Dendritic cell treated with granulocyte-macrophage colony-stimulating factor and Interleukin-4, amounts not matched to agents 40 ng/mL and 50 ng/mL, for 4 days (primary cell): ENCODE measurements around the gene HOXA7.
A peak's percentile ranks its signal among the peaks of the same experiment; 100 is the strongest.

Source experiments
- H3K27ac Mint-ChIP-seq: one replicate; pipeline ENCODE4 v1.8.0; 2022; ENCODE audit warnings: mild to moderate bottlenecking, mixed read lengths
- H3K27me3 Mint-ChIP-seq: one replicate; pipeline ENCODE4 v1.8.0; 2022; ENCODE audit warnings: mild to moderate bottlenecking, mixed read lengths
- H3K36me3 Mint-ChIP-seq: one replicate; pipeline ENCODE4 v1.8.0; 2022; ENCODE audit warnings: low read depth, mixed read lengths
- H3K4me1 Mint-ChIP-seq: one replicate; pipeline ENCODE4 v1.8.0; 2022; ENCODE audit warnings: low read depth, mixed read lengths
- H3K4me3 Mint-ChIP-seq: one replicate; pipeline ENCODE4 v1.8.0; 2022; ENCODE audit warnings: mild to moderate bottlenecking, moderate library complexity, mixed read lengths
- H3K9me3 Mint-ChIP-seq: one replicate; pipeline ENCODE4 v1.8.0; 2022; ENCODE audit warnings: mixed read lengths
- intact Hi-C: fragments of 100-400 bp; cut with micrococcal nuclease; formaldehyde crosslinking; loops from one replicate; pipeline ENCODE4 v1.15.0; 2022

HOXA7 gene

DNA sequence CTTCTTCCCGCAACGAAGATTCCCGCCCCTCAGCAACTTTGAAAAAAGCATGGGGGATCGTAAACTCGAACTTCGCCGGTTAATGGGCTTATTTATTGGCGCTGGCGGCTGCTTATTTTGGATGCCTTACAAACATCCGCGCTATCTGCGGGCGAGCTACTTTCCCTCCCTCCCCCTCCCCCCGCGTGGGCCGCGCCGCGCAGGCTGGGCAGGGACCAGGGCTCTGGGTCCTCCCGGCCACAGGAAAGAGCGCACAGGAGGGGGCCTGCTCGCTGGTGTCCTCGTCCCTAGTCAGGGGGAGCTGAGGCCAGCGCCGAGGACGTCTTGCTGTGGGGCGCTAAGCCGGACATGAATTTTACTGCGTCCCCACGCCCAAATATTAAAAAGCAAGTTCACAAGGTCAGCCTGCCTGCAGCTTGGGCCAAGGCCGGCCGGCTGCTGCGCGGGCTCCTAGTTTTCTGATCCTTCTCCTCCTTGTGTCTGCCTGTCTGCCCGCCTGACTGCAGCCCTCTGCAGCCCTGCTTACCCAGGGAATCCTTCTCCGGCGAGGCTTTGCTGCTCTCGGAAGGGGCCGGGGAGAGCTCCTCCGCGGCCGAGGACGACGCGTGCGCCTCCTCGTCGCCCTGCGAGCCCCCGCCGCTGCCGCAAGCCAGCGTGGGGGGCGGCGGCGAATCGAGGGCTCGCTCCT is 16.5 kb upstream of the HOXA7 start:
- Mint-ChIP-seq H3K27me3 (peaks cover 93% of the 10 kb centered on the region), H3K27ac (no peak overlapping the region), H3K4me1 (peaks cover 50% of the 10 kb centered on the region), H3K4me3 (peak overlapping the region; percentile 71), H3K9me3 (no peaks in the 10 kb centered on the region), H3K36me3 (no peaks in the 10 kb centered on the region)
- intact Hi-C loops = no loop called here

DNA sequence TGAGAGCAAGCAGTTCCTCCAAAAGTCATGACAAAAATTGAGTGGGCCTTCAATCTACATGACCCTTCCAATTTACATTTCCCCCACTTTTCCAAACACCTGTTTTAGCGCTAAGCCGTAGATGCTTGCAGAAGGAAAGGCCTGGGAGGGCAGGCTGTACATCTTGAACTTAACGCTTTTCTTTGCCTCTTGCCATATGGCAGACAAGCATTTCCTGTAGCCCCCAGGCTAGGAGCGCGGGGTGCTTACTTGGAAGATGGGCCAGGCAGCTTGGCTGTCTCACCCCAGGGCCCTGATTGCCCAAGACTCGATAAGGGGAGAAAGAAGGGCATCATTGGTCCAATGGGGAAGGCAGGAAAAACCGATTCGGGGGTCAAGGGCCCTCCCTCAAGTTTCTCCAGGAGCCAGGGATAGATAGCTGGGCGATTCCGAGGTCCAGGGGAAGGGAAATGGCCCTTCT is 15.9 kb upstream of the HOXA7 start:
- no peaks in the 10 kb centered on the region for H3K9me3 Mint-ChIP-seq
- H3K4me3 Mint-ChIP-seq = peak overlapping the region; percentile 40
- peaks cover 57% of the 10 kb centered on the region for H3K4me1 Mint-ChIP-seq
- H3K36me3 Mint-ChIP-seq = no peaks in the 10 kb centered on the region
- intact Hi-C loops = no loop called here
- peaks cover 93% of the 10 kb centered on the region for H3K27me3 Mint-ChIP-seq
- no peak overlapping the region for H3K27ac Mint-ChIP-seq

DNA sequence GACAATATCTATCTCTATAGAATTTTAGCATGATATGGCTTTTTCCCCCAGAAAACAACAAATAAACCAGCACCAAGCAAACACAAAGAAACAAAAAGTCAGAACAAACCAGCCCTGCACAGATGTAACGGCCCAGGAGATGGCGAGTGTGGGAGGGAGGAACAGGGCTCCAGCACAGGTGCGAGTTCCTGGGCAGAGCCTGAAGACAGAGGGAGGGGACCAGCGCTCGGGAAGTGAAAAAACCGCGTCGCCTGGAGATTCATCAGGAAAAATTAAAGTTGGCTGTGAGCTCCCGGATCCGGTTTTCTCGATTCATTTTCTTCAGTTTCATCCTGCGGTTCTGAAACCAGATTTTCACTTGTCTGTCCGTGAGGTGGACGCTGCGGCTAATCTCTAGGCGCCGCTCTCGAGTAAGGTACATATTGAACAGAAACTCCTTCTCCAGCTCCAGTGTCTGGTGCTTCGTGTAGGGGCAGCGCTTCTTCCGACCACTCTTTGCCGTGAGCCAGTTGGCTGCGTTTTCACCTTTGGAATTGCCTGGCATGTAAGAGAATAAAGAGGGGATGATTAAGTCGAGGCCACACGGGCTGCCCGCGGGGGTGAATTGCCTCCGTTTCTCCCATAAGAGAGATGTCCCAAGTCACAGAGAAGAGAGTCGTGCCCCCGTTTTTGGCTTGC is 15.3 kb upstream of the HOXA7 start:
- Mint-ChIP-seq H3K27me3 (peaks cover 93% of the 10 kb centered on the region), H3K4me3 (peak overlapping the region; percentile 38), H3K4me1 (peaks cover 62% of the 10 kb centered on the region), H3K9me3 (no peaks in the 10 kb centered on the region), H3K36me3 (no peaks in the 10 kb centered on the region), H3K27ac (no peak overlapping the region)
- intact Hi-C loops = no loop called here

DNA sequence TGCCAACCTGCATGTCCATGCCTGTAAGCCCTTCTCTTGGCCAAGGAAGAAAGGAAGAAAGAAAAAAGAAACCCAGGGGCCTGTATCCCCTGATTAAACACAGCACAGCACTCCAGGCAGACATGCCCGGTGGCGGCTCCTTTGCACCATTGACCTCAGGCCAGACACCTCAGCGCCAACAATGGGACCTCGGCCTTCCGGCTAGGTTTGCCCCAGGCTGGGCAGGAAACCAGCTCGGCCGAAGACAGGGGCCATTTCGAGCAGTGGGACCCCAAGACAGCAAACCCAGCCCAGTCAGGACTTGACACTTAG is 14.8 kb upstream of the HOXA7 start:
- H3K27ac Mint-ChIP-seq = no peak overlapping the region
- no peaks in the 10 kb centered on the region for H3K9me3 Mint-ChIP-seq
- no peaks in the 10 kb centered on the region for H3K36me3 Mint-ChIP-seq
- H3K27me3 Mint-ChIP-seq = peaks cover 93% of the 10 kb centered on the region
- intact Hi-C loops = no loop called here
- H3K4me1 Mint-ChIP-seq = peaks cover 66% of the 10 kb centered on the region
- no peak overlapping the region for H3K4me3 Mint-ChIP-seq

DNA sequence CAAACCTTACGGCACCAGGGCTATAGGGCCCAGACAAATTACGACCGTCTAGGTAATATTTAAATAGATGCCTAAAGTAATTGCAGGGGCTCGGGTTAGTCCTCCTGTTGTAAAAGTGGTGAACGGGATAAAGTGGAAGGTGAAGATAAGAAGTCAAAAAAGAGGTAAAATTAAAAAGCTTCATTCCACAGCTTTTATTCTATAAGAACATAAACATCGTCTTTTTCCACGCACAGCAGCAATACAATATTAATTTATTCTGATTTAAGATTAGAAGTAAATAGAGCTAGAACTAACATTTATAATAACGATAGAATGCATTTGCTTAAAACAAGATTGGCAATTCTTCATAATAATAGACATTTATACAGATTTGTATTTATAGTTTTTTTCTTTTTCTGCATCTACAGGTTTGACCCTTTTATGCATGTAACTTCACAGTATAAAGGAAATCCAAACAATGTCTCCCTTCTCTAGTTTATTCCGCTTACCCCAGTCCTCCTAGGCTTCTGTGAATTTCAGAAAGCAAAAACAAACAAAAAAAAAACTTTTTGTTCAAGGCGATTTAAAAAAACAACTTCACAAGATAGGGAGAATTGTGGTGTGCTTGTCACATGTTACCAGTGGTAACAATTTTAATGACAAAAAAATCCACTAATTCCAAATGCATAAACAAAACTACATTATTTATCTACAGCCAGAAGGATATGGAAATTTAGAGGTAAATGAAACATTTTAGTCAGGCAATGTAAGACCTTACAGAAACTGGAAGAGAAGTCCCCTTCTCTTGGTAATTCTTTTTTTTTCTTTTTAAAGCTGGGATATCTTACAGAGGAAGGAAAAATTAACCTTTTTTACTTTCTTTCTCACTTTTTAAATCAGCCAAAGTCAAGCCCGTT is 14.2 kb upstream of the HOXA7 start:
- H3K9me3 Mint-ChIP-seq = no peaks in the 10 kb centered on the region
- H3K27ac Mint-ChIP-seq = no peak overlapping the region
- intact Hi-C loops = no loop called here

DNA sequence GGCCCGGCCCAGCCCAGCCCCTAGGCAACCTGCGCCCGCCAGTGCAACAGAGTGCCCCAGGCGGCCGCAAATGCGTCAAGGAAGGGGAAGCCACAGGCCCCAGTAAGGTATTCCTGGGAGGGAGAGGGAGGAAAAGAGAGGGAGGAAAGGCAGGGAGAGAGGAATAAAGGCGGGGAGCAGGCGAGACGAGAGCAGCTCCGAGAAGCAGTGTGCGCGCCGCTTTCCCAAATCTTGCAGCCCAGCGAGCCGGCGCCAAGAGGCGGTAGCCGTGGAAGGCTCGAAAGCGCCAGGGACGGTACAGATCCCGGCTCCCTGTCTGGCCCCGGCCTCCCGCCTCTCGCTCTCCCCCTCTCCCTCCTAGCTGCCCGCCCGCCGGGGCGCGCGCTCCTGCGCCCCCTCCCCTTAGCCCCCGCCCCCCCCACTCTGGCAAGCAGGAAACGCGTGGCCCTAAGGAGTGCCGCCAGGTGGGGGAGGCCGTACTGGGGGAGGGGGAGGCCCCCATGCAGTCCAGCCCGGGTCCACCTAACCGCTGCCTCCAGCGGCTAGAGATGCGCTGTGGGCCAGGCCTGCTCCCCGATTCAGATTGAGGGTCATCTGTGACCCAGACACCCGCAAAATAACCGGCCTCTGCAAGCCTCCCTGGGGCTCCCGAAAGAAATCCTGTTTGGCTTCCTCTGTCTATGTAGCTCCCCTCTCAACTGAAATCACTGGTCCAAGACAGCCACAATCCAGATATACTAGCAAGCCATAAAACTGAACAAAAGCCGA is 13.4 kb upstream of the HOXA7 start:
- Mint-ChIP-seq H3K9me3 (no peaks in the 10 kb centered on the region), H3K27ac (no peak overlapping the region), H3K27me3 (peaks cover 93% of the 10 kb centered on the region), H3K4me1 (peaks cover 71% of the 10 kb centered on the region), H3K4me3 (peak overlapping the region; percentile 61), H3K36me3 (no peaks in the 10 kb centered on the region)
- intact Hi-C loops = loop anchor here (5.0 to 10.0 kb wide), 3 partner anchors 1095 to 1308 kb away; no protein-coding TSS in a partner anchor

More for the DNA sequence above, 14.2 kb upstream of the HOXA7 start:
- Mint-ChIP-seq H3K27me3 (peaks cover 93% of the 10 kb centered on the region), H3K4me3 (no peak overlapping the region), H3K36me3 (no peaks in the 10 kb centered on the region), H3K4me1 (peaks cover 72% of the 10 kb centered on the region)

DNA sequence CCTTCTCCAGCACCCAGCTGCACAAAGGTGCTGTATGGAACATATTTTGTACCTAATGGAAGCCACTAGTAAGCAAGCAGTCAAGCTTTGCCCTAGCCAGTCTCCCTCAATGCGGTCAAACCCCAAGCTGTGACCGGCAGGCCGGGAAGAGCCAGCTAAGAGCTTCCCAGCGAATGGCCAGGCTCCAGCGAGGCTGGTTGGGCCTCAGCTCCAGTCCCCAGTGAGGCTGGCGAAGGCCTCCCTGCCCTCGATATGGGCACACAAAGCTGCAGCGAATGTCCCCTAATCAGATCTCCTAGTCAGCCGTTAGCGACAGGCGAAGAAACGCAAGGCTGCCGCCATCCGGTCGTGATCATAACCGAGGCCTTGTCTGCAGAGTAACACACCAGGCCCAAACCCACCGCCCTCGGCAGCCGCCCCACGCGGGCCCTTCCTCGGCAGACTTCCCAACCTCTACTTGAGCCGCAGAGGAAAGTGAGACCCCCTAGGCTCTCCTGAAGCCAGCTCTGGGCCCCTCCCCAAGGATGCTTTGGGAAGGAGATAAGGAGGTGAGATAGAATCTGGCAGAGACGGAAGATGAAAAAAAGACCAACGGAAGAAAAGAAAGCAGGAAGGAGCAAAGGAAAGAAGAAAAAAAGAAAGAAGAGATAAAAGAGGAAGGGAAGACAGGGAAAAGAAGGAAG is 11.9 kb upstream of the HOXA7 start:
- H3K27me3 Mint-ChIP-seq = peaks cover 94% of the 10 kb centered on the region

DNA sequence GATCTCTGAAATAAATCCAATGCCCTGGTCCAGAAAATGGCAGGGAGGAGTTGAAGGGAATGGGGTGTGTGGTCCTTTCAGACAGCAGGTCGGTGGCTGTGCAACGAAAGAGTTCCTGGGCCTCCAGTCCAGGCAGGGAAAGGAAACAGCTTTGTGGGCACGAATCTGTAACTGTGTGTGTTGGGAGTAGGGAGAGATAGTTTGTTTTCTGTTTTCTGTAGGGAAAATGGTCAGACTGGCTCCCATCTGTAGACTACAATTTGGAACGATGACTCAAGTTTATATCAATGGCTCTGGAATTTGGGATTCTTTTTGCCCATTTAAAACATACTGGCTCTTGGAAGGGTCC is 11.4 kb upstream of the HOXA7 start:
- intact Hi-C loops = loop anchor here (5.0 to 10.0 kb wide), 3 partner anchors 1093 to 1306 kb away; no protein-coding TSS in a partner anchor
- Mint-ChIP-seq H3K9me3 (no peaks in the 10 kb centered on the region), H3K36me3 (no peaks in the 10 kb centered on the region), H3K27ac (no peak overlapping the region), H3K27me3 (peaks cover 93% of the 10 kb centered on the region), H3K4me1 (peaks cover 79% of the 10 kb centered on the region), H3K4me3 (no peak overlapping the region)

More for the DNA sequence above, 11.9 kb upstream of the HOXA7 start:
- Mint-ChIP-seq H3K4me1 (peaks cover 82% of the 10 kb centered on the region), H3K36me3 (no peaks in the 10 kb centered on the region), H3K9me3 (no peaks in the 10 kb centered on the region), H3K4me3 (no peak overlapping the region), H3K27ac (no peak overlapping the region)
- intact Hi-C loops = loop anchor here (5.0 to 10.0 kb wide), 3 partner anchors 1094 to 1306 kb away; no protein-coding TSS in a partner anchor

DNA sequence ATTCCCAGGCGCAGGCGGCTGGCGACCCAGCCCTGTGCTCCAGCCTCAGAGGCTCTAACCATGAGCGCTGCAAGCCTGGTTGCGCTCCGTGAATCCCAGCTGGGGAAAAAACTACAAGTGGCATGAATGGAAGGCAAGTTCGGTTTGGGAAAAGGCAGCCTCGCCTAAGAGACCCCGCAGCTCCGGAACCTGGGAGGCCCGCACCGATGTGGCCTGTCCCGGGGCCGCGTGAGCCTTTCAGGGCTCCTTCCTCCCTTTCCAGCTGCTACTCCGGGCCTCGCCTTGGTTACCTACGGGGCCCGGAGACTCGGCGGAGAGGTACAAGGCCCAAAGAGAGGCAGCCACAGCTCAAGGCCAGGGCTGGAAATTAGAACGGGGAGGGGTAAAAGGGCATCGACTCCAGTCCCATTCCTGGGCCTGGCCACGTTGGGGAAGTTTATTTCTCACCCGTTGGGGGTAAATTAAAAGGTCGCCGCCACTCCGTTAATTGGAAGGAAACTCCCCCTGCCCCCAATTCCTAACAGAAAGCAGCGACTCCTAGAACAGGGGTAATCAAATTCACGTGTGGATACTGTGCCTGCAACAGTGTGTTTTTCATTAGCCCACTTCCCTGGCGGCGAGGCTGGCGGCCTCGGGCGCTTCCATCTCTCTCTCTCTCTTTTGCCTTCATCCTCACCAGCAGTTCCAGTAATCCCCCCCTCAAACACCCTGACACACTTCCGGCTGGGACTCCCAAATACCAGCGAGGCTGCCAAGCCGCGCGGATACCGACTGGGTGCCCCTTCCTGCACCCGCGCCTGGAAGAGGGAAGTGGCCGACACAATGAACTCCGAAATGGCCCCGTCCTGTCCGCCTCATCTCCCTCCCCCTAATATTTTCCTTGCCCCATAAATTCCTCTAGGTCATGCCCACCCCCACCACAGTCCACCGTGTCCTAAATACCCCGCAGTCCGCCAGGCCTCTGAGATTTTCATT is 10.3 kb upstream of the HOXA7 start:
- no peaks in the 10 kb centered on the region for H3K9me3 Mint-ChIP-seq
- peaks cover 73% of the 10 kb centered on the region for H3K4me1 Mint-ChIP-seq
- peaks cover 90% of the 10 kb centered on the region for H3K27me3 Mint-ChIP-seq
- peak overlapping the region; percentile 74 for H3K4me3 Mint-ChIP-seq
- H3K36me3 Mint-ChIP-seq = no peaks in the 10 kb centered on the region
- intact Hi-C loops = loop anchor here (5.0 to 10.0 kb wide), 3 partner anchors 1092 to 1305 kb away; no protein-coding TSS in a partner anchor
- H3K27ac Mint-ChIP-seq = no peak overlapping the region

DNA sequence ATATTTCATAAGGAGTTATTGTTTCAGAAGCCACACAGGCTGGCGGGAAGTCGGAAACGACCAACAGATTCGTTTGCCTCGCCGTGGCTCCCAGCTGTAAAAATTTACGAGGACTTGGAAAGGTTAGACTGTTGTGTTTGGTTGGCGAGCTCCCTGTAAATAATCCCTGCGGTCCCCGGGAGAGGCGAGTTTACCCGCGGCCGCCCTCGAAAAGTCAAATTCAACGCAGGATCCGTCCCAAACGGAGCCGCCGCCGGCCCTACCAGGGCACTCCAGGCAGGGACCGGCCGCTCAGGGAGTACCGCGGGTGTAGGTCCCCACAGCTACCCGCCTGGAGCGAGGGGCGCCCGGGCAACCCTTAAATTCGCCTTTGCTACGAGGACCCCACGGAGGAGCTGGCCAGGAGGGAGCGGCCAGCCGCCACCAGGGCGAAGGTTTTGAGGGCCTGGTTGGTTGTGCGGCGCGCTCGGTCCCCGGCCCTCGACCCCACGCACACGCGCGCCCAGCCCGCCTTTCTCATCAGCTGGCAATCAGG is 9.6 kb upstream of the HOXA7 start:
- H3K36me3 Mint-ChIP-seq = no peaks in the 10 kb centered on the region
- no peak overlapping the region for H3K27ac Mint-ChIP-seq
- H3K4me3 Mint-ChIP-seq = peak overlapping the region; percentile 71
- intact Hi-C loops = loop anchor here (5.0 to 10.0 kb wide), 3 partner anchors 1091 to 1304 kb away; no protein-coding TSS in a partner anchor
- H3K27me3 Mint-ChIP-seq = peaks cover 85% of the 10 kb centered on the region
- peaks cover 69% of the 10 kb centered on the region for H3K4me1 Mint-ChIP-seq
- H3K9me3 Mint-ChIP-seq = no peaks in the 10 kb centered on the region

DNA sequence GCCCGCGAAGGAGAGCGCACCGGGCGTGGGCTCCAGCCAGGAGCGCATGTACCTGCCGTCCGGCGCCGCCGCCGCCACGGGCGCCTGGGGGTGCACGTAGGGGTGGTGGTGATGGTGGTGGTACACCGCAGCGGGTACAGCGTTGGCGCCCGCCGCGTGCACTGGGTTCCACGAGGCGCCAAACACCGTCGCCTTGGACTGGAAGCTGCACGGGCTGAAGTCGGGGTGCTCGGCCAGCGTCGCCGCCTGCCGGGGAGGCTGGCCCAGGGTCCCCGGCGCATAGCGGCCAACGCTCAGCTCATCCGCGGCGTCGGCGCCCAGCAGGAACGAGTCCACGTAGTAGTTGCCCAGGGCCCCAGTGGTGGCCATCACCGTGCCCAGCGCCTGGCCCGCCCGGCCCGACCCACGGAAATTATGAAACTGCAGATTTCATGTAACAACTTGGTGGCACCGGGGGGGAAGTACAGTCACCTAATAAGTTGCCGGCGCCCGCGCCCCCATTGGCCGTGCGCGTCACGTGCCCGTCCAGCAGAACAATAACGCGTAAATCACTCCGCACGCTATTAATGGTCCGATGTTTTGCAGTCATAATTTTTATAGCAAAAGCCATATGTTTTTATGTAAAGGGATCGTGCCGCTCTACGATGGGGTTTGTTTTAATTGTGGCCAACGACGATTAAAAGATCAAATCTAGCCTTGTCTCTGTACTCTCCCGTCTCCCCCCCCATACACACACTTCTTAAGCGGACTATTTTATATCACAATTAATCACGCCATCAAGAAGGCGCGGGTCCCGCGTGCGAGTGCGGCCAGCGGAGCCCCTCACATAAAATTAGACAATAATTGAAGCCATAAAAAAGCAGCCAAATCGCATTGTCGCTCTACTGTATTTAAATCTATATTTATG is 8.9 kb upstream of the HOXA7 start, which contains the start of gene HOXA9:
Gene HOXA9, minus strand, starts transcription at position 449 of the 907 bp plus-strand sequence. Its CDS starts 80 bp downstream, at position 369.
- no peaks in the 10 kb centered on the region for H3K9me3 Mint-ChIP-seq

More for the DNA sequence above, 8.9 kb upstream of the HOXA7 start, which contains the start of gene HOXA9:
- H3K27ac Mint-ChIP-seq = peak within 1 kb of the TSS; percentile 15
- H3K27me3 Mint-ChIP-seq = peaks cover 86% of the 10 kb centered on the region
- intact Hi-C loops = loop anchor here (5.0 to 10.0 kb wide), 3 partner anchors 1091 to 1303 kb away; no protein-coding TSS in a partner anchor
- peaks cover 71% of the 10 kb centered on the region for H3K4me1 Mint-ChIP-seq
- H3K36me3 Mint-ChIP-seq = no peaks in the 10 kb centered on the region
- peak within 1 kb of the TSS; percentile 71 for H3K4me3 Mint-ChIP-seq
